ENCODE data around the gene GMCL2.

DNA sequence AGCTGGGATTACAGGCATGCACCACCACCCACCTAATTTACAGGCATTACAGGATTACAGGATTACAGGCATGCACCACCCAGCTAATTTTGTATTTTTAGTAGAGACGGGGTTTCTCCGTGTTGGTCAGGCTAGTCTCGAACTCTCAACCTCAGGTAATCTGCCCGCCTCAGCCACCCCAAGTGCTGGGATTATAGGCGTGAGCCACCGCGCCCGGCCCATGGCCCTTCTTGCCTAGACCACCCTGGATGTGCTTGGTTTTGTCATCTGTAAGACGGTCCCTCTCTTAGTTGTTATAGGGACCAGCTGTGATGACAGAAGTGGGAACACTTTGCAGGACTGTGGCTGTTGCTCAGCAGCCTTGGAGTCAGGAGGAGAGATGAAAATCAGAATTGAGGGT lies 49.0 kb upstream of the GMCL2 start:
- TF ChIP-seq, protein P1, sequence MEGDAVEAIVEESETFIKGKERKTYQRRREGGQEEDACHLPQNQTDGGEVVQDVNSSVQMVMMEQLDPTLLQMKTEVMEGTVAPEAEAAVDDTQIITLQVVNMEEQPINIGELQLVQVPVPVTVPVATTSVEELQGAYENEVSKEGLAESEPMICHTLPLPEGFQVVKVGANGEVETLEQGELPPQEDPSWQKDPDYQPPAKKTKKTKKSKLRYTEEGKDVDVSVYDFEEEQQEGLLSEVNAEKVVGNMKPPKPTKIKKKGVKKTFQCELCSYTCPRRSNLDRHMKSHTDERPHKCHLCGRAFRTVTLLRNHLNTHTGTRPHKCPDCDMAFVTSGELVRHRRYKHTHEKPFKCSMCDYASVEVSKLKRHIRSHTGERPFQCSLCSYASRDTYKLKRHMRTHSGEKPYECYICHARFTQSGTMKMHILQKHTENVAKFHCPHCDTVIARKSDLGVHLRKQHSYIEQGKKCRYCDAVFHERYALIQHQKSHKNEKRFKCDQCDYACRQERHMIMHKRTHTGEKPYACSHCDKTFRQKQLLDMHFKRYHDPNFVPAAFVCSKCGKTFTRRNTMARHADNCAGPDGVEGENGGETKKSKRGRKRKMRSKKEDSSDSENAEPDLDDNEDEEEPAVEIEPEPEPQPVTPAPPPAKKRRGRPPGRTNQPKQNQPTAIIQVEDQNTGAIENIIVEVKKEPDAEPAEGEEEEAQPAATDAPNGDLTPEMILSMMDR (IDR thresholded peaks at IDR 0.05; ENCODE audit: low read depth, low read length, missing input control), result no peak
- TF ChIP-seq MAX (IDR thresholded peaks at IDR 0.05), result no peak

All from liver (tissue), 2 donors.